ENCODE results near the gene NTF3.

GRCh38 chr12:5399266-5399665, 32.6 kb upstream of the NTF3 start:
- TF ChIP-seq CTCF (IDR thresholded peaks at IDR 0.05): no peak
- no peak for TF ChIP-seq POLR2AphosphoS5 (IDR thresholded peaks at IDR 0.05)
- no peak for TF ChIP-seq POLR2A (IDR thresholded peaks at IDR 0.05)
